ENCODE results near the gene EXOC3L1. TPM values are rescaled to one million over a fixed set of nuclear protein-coding genes. Genes with fewer than 3 reads are reported as not detected.

Gene EXOC3L1
- total RNA-seq, 1 experiment from 2014 or later = 0.30 TPM

GRCh38 chr16:67157892-67158635 is 31.9 kb downstream of the EXOC3L1 start:
- Histone ChIP-seq H3K4me1 (ENCODE audit: control insufficient read depth in 1 of 2, insufficient read depth in 2 of 2, low read length in 2 of 2) (peaks cover 10 to 34% of the 10 kb centered on the region in 2 experiments; a peak in 3 of 4 replicates), H3K27ac (ENCODE audit: low read depth, low read length) (no peak overlapping the region), H3K79me2 (ENCODE audit: insufficient read depth, low read length) (no peaks in the 10 kb centered on the region; the same call in 1 of the 2 replicates), H3K4me2 (ENCODE audit: low read length) (peak overlapping the region; percentile 86), H2AFZ (ENCODE audit: low read depth, low read length, poor library complexity, severe bottlenecking) (no peak overlapping the region), H3K36me3 (ENCODE audit: control insufficient read depth in 1 of 2, insufficient read depth in 2 of 2, low read length in 2 of 2) (no peaks in the 10 kb centered on the region), H3K9ac (ENCODE audit: low read length) (0 out of 2 replicates have a peak overlapping the region, but pooled peaks have one; percentile 90), H3K9me2 (ENCODE audit: insufficient read depth) (no peaks in the 10 kb centered on the region), H4K20me1 (ENCODE audit: insufficient read depth) (no peaks in the 10 kb centered on the region), H3K9me3 (ENCODE audit: control insufficient read depth in 1 of 2, insufficient read depth in 1 of 2, low read depth in 1 of 2, low read length in 2 of 2) (no peaks in the 10 kb centered on the region), H3K27me3 (ENCODE audit: insufficient read depth, low read length) (no peaks in the 10 kb centered on the region), H3K4me3 (replicated peaks in 1 of 2; ENCODE audit: low read depth in 1 of 2, low read length in 2 of 2) (no peak overlapping the region; a peak in 1 of 4 replicates)
- intact Hi-C loops (cut with micrococcal nuclease) = loop anchor here (5.0 kb wide), 1 partner anchor 206 kb away; no protein-coding TSS in a partner anchor
- DNase-seq (ENCODE audit: low read depth, low spot score) (no peak), ATAC-seq (no peak)
- TF ChIP-seq TCF7L2 (IDR thresholded peaks at IDR 0.05; ENCODE audit: borderline replicate concordance, extremely low read depth, insufficient read depth, insufficient read length) (no peak), REST (IDR thresholded peaks at IDR 0.05; ENCODE audit: low read depth) (no peak), EGR1 (IDR thresholded peaks at IDR 0.05; ENCODE audit: low read depth) (no peak), ZBTB33 (IDR thresholded peaks at IDR 0.05; ENCODE audit: extremely low read depth, insufficient replicate concordance, low read length) (no peak), YY1 (IDR thresholded peaks at IDR 0.05; ENCODE audit: extremely low read depth, insufficient replicate concordance, low read depth, low read length) (no peak), ZNF274 (IDR thresholded peaks at IDR 0.05; ENCODE audit: low read depth, low read length) (no peak), POLR2A (IDR thresholded peaks at IDR 0.05; ENCODE audit: borderline replicate concordance, extremely low read depth, insufficient read depth, insufficient read length) (no peak)
- ChIA-PET POLR2A (interaction anchor here (0.6 to 1.0 kb wide), 3 partner anchors 7 to 42 kb away, joined by 3 to 8 read pairs (median 4); partner anchors contain the start of gene B3GNT9), CTCF (interaction anchor here (0.9 to 5.7 kb wide), 4 partner anchors 11 to 140 kb away, joined by 3 to 52 read pairs (median 8); partner anchors contain the start of gene NOL3), RAD21 (ENCODE audit: low non-redundant PET in 1 of 2, low total read pairs in 2 of 2, uncharacterized antibody in 2 of 2, unreplicated experiment in 2 of 2) (interaction anchor here in 1 of 2 experiments (0.5 kb wide), 1 partner anchor 129 kb away, joined by 4 read pairs; no protein-coding TSS in a partner anchor)
- no TSS peak for BruUV-seq (replicated peaks)

Measured in HCT116 (cell line).